GM19397 (cell line): ENCODE results near the gene SLMAP.

Experiments
- ATAC-seq: cut with Tn5 transposase; IDR thresholded peaks from one replicate; pipeline ENCODE4 v1.9.1; 2021; ENCODE audit warnings: mild to moderate bottlenecking, moderate library complexity; ENCODE audit not compliant: unreplicated experiment

The SLMAP gene

GRCh38 chr3:57889807-57890206, 133.7 kb downstream of the SLMAP start:
- ATAC-seq = no peak

GRCh38 chr3:57890874-57891273, 134.8 kb downstream of the SLMAP start:
- no peak for ATAC-seq

GRCh38 chr3:57892423-57892822, 136.3 kb downstream of the SLMAP start:
- ATAC-seq = no peak

- no peak for ATAC-seq
Observed at GRCh38 chr3:57893156-57893555, 137.0 kb downstream of the SLMAP start.

- no peak for ATAC-seq
Observed at GRCh38 chr3:57893668-57894067, 137.6 kb downstream of the SLMAP start.

- ATAC-seq = no peak
Observed at GRCh38 chr3:57896031-57896430, 139.9 kb downstream of the SLMAP start.

GRCh38 chr3:57896691-57897090, 140.6 kb downstream of the SLMAP start:
- no peak for ATAC-seq

GRCh38 chr3:57900786-57901185, 144.7 kb downstream of the SLMAP start:
- ATAC-seq = no peak

GRCh38 chr3:57903124-57903890, 147.2 kb downstream of the SLMAP start:
- ATAC-seq = no peak

- ATAC-seq = no peak
Observed at GRCh38 chr3:57910990-57911389, 154.9 kb downstream of the SLMAP start.

GRCh38 chr3:57911593-57911992, 155.5 kb downstream of the SLMAP start:
- no peak for ATAC-seq

- no peak for ATAC-seq
Observed at GRCh38 chr3:57917601-57918000, 161.5 kb downstream of the SLMAP start.

- no peak for ATAC-seq
Observed at GRCh38 chr3:57918123-57918837, 162.2 kb downstream of the SLMAP start.

GRCh38 chr3:57919987-57920386, 163.9 kb downstream of the SLMAP start:
- ATAC-seq = no peak

- ATAC-seq = no peak
Observed at GRCh38 chr3:57923101-57923500, 167.0 kb downstream of the SLMAP start.

- ATAC-seq = no peak
Observed at GRCh38 chr3:57923752-57924151, 167.6 kb downstream of the SLMAP start.

- no peak for ATAC-seq
Observed at GRCh38 chr3:57927166-57927565, 171.1 kb downstream of the SLMAP start.

GRCh38 chr3:57927916-57928315, 171.8 kb downstream of the SLMAP start:
- ATAC-seq = no peak

- ATAC-seq = no peak
Observed at GRCh38 chr3:57928511-57928910, 172.4 kb downstream of the SLMAP start.

- no peak for ATAC-seq
Observed at GRCh38 chr3:57929988-57930387, 173.9 kb downstream of the SLMAP start.

GRCh38 chr3:57933602-57934001, 177.5 kb downstream of the SLMAP start:
- ATAC-seq = no peak

- ATAC-seq = no peak
Observed at GRCh38 chr3:57934373-57934772, 178.3 kb downstream of the SLMAP start.
